Thoracic aorta (tissue), 2 donors: Measurements from ENCODE around the gene NXPH1. TPM values are rescaled to one million over a fixed set of nuclear protein-coding genes. Genes with fewer than 3 reads are reported as not detected.

Experiments used
- ATAC-seq: fragments of 150-250 bp; one replicate; pipeline ENCODE4 v1.8.0; 2017; ENCODE audit warnings: low read depth; ENCODE audit not compliant: insufficient number of reproducible peaks, low FRiP score
- DNase-seq: peaks from one replicate; pipeline ENCODE4 v3.0.0-alpha.2; 2020; ENCODE audit warnings: low spot score
- H3K27ac ChIP-seq, 2 donors: fragments of 200-600 bp; sonication (generic); 1 replicate in 1 of 2; 2 replicates in 1 of 2; pipeline ENCODE4 v1.5.1; 2016; ENCODE audit warnings: mild to moderate bottlenecking in 2 of 2, moderate library complexity in 2 of 2
- H3K27me3 ChIP-seq: fragments of 200-600 bp; sonication (generic); replicated peaks from 2 replicates; pipeline ENCODE4 v1.6.0; 2016; ENCODE audit warnings: mild to moderate bottlenecking; ENCODE audit not compliant: insufficient read depth
- H3K36me3 ChIP-seq: fragments of 200-600 bp; sonication (generic); one replicate; pipeline ENCODE4 v1.5.1; 2016
- H3K4me1 ChIP-seq, 2 donors: fragments of 200-600 bp; sonication (generic); 1 replicate in 1 of 2; 2 replicates in 1 of 2; pipeline versions ENCODE4 v1.5.1 to v1.6.0; 2016; ENCODE audit warnings: low read depth in 2 of 2, mild to moderate bottlenecking in 1 of 2; ENCODE audit not compliant: control insufficient read depth in 1 of 2
- H3K4me3 ChIP-seq: fragments of 200-600 bp; sonication (generic); 2 replicates; pipeline ENCODE4 v1.5.1; 2016; ENCODE audit warnings: mild to moderate bottlenecking
- H3K9me3 ChIP-seq: fragments of 200-600 bp; sonication (generic); 2 replicates; pipeline ENCODE4 v1.5.1; 2016
- total RNA-seq, 2 donors: library from RNA; depleted of rRNA; stranded (reverse); fragments of >200 nt; gene quantifications; one replicate each; pipeline versions ENCODE4 v1.1.0 to v1.2.3, GENCODE V29; 2016
- TF ChIP-seq, protein P1 (sequence below): fragments of 200-600 bp; sonication (generic); IDR thresholded peaks from one replicate; pipeline ENCODE4 v1.5.1; 2019; ENCODE audit warnings: antibody characterized with exemption

Gene NXPH1
- total RNA-seq, 2 donors from 2014 or later: not detected

GRCh38 chr7:8761731-8762130 lies 328.3 kb downstream of the NXPH1 start:
- TF ChIP-seq, protein P1, sequence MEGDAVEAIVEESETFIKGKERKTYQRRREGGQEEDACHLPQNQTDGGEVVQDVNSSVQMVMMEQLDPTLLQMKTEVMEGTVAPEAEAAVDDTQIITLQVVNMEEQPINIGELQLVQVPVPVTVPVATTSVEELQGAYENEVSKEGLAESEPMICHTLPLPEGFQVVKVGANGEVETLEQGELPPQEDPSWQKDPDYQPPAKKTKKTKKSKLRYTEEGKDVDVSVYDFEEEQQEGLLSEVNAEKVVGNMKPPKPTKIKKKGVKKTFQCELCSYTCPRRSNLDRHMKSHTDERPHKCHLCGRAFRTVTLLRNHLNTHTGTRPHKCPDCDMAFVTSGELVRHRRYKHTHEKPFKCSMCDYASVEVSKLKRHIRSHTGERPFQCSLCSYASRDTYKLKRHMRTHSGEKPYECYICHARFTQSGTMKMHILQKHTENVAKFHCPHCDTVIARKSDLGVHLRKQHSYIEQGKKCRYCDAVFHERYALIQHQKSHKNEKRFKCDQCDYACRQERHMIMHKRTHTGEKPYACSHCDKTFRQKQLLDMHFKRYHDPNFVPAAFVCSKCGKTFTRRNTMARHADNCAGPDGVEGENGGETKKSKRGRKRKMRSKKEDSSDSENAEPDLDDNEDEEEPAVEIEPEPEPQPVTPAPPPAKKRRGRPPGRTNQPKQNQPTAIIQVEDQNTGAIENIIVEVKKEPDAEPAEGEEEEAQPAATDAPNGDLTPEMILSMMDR: no peak

DNA sequence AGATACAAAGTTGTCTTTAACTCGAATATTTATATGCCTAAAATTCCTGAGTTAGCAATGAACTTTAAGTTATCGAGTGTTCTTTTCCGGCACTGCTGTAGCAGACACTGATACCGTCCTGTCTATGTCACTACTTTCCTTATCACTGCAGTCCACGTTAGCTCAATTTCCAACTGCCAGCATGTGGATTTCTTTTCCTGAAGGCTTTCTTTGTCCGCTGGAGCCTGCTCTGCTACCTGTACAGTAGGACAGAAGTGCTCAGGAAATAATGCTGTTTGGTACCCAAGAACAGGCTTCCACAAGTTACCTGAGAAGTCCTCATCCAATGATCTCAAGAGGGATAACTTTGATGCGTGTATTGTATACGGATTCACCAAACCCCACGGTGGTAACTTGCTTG lies 329.4 kb downstream of the NXPH1 start:
- no peak for DNase-seq
- ATAC-seq: no peak

More at GRCh38 chr7:8761731-8762130, 328.3 kb downstream of the NXPH1 start:
- Histone ChIP-seq H3K4me1 (no peaks in the 10 kb centered on the region), H3K9me3 (no peaks in the 10 kb centered on the region), H3K27me3 (no peaks in the 10 kb centered on the region), H3K36me3 (no peaks in the 10 kb centered on the region), H3K4me3 (no peak overlapping the region), H3K27ac (no peak overlapping the region)
- DNase-seq (no peak), ATAC-seq (no peak)

GRCh38 chr7:8765374-8765773 lies 332.0 kb downstream of the NXPH1 start:
- DNase-seq (no peak), ATAC-seq (no peak)
- no peak overlapping the region for H3K4me3 ChIP-seq
- no peaks in the 10 kb centered on the region for H3K9me3 ChIP-seq
- H3K36me3 ChIP-seq: no peaks in the 10 kb centered on the region
- no peak overlapping the region for H3K27ac ChIP-seq
- no peaks in the 10 kb centered on the region for H3K27me3 ChIP-seq
- no peaks in the 10 kb centered on the region for H3K4me1 ChIP-seq
- TF ChIP-seq, protein P1: no peak

More for the DNA sequence above, 329.4 kb downstream of the NXPH1 start:
- H3K9me3 ChIP-seq: no peaks in the 10 kb centered on the region
- no peak overlapping the region for H3K27ac ChIP-seq
- H3K27me3 ChIP-seq: no peaks in the 10 kb centered on the region
- H3K36me3 ChIP-seq: no peaks in the 10 kb centered on the region
- TF ChIP-seq, protein P1: no peak
- no peaks in the 10 kb centered on the region for H3K4me1 ChIP-seq
- no peak overlapping the region for H3K4me3 ChIP-seq

DNA sequence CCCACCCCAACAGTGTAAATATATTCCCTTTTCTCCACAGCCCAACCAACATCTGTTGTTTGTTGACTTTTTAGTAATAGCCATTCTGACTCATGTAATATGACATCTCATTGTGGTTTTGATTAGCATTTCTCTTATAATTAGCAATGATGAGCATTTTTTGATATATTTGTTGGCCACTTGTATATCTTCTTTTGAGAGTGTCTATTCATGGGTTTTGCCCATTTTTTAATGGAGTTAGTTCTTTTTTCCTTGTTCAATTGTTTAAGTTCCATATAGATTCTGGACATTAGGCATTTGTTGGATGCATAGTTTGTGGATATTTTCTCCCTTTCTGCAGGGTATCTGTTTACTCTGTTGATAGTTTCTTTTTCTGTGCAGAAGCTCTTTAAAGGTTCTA lies 340.1 kb downstream of the NXPH1 start:
- DNase-seq (no peak), ATAC-seq (no peak)
- H3K27me3 ChIP-seq: no peaks in the 10 kb centered on the region
- no peaks in the 10 kb centered on the region for H3K9me3 ChIP-seq
- H3K4me3 ChIP-seq: no peak overlapping the region
- no peak overlapping the region for H3K27ac ChIP-seq
- TF ChIP-seq, protein P1: no peak
- no peaks in the 10 kb centered on the region for H3K4me1 ChIP-seq
- no peaks in the 10 kb centered on the region for H3K36me3 ChIP-seq

DNA sequence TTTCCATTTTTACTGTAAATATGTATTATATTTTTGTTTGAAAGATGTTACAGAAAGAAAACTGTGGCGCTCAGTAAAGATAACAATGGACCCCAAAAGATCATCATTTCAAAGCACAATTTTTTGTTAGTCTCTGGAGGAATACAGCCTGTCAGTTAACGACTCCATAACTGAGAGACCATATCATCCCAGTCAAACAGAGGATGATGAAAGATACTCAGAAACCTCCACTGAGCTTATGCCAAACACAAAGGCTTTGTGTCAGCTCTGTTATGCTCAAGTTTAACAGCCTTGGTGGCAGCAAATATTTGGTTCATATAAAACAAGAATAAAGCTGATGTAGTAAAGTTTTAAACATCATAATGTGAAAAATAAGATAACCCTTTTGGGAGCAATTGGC lies 345.1 kb downstream of the NXPH1 start:
- ATAC-seq (no peak), DNase-seq (no peak)
- H3K9me3 ChIP-seq: no peaks in the 10 kb centered on the region
- H3K4me1 ChIP-seq: no peaks in the 10 kb centered on the region
- no peak overlapping the region for H3K27ac ChIP-seq
- TF ChIP-seq, protein P1: no peak
- H3K36me3 ChIP-seq: no peaks in the 10 kb centered on the region
- H3K27me3 ChIP-seq: no peaks in the 10 kb centered on the region
- H3K4me3 ChIP-seq: no peak overlapping the region
